Right hindlimb (tissue), 1 donor: ENCODE data around the gene ARHGAP4.

Experiments
- DNase-seq: peaks from one replicate; pipeline ENCODE4 v3.0.0-alpha.2; 2018

The ARHGAP4 gene

GRCh38 chrX:153925739-153926551, at the start of gene ARHGAP4:
ARHGAP4 (minus strand) TSS chrX:153926264; CDS start chrX:153926202, 62 bp downstream.
- DNase-seq: no peak

GRCh38 chrX:153974726-153975286, 48.7 kb upstream of the ARHGAP4 start:
- DNase-seq: no peak

- no peak for DNase-seq
These were observed 48.1 kb upstream of the ARHGAP4 start for GRCh38 chrX:153974003-153974725.

- no peak for DNase-seq
These were observed 47.3 kb upstream of the ARHGAP4 start for GRCh38 chrX:153973127-153974002.

- DNase-seq: peak; percentile 92
These were observed 46.5 kb upstream of the ARHGAP4 start, which contains the start of gene TMEM187 for GRCh38 chrX:153972368-153973126. TMEM187 (plus strand) TSS chrX:153972754; CDS start chrX:153982063, 9,309 bp downstream.

GRCh38 chrX:153971450-153972367, 45.6 kb upstream of the ARHGAP4 start, which contains the start of gene HCFC1:
HCFC1 (minus strand) TSS chrX:153971818; CDS start chrX:153970840, 978 bp downstream.
- peak; percentile 96 for DNase-seq

- peak; percentile 88 for DNase-seq
These were observed 45.0 kb upstream of the ARHGAP4 start for GRCh38 chrX:153971124-153971449.

- DNase-seq: peak; percentile 79
These were observed 44.5 kb upstream of the ARHGAP4 start for GRCh38 chrX:153970357-153971123.

- DNase-seq: peak; percentile 68
These were observed 43.9 kb upstream of the ARHGAP4 start for GRCh38 chrX:153969904-153970356.

- DNase-seq: no peak
These were observed 43.2 kb upstream of the ARHGAP4 start for GRCh38 chrX:153969125-153969903.

- no peak for DNase-seq
These were observed 42.7 kb upstream of the ARHGAP4 start for GRCh38 chrX:153968754-153969124.

GRCh38 chrX:153968255-153968654, 42.2 kb upstream of the ARHGAP4 start:
- no peak for DNase-seq

GRCh38 chrX:153967536-153968224, 41.6 kb upstream of the ARHGAP4 start:
- no peak for DNase-seq

- DNase-seq: no peak
These were observed 40.9 kb upstream of the ARHGAP4 start for GRCh38 chrX:153966841-153967535.

- DNase-seq: no peak
These were observed 40.2 kb upstream of the ARHGAP4 start for GRCh38 chrX:153966283-153966688.

- DNase-seq: no peak
These were observed 39.3 kb upstream of the ARHGAP4 start for GRCh38 chrX:153965406-153965805.

- no peak for DNase-seq
These were observed 38.0 kb upstream of the ARHGAP4 start for GRCh38 chrX:153964105-153964504.

GRCh38 chrX:153963546-153963945, 37.5 kb upstream of the ARHGAP4 start:
- DNase-seq: no peak
